GM23338 (cell line): ENCODE results near the gene KCNQ5. TPM values are rescaled to one million over a fixed set of nuclear protein-coding genes. Genes with fewer than 3 reads are reported as not detected.

Source experiments
- ATAC-seq: fragments of 200-7000 bp; cut with Tn5 transposase; 3 replicates; pipeline ENCODE4 v1.9.1; 2020
- DNase-seq: peaks from one replicate; pipeline ENCODE4 v3.0.0-alpha.2; 2015; ENCODE audit warnings: low spot score
- H2AFZ ChIP-seq: fragments of 200-600 bp; sonication (generic); 2 replicates; pipeline ENCODE4 v1.8.0; 2016; ENCODE audit warnings: antibody characterized with exemption, mild to moderate bottlenecking, moderate library complexity
- H3F3A ChIP-seq: fragments of 200-600 bp; sonication (generic); replicated peaks from 2 replicates; pipeline ENCODE4 v1.8.0; 2017; ENCODE audit warnings: antibody characterized with exemption, mixed run types, low read depth
- H3K27ac ChIP-seq: fragments of 200-600 bp; sonication (generic); 2 replicates; pipeline ENCODE4 v1.6.1; 2016; ENCODE audit warnings: low read depth
- H3K27me3 ChIP-seq: fragments of 200-600 bp; sonication (generic); 2 replicates; pipeline ENCODE4 v1.8.0; 2016; ENCODE audit warnings: mild to moderate bottlenecking, mixed run types, moderate library complexity; ENCODE audit not compliant: insufficient read depth
- H3K36me3 ChIP-seq: fragments of 200-600 bp; sonication (generic); 2 replicates; pipeline ENCODE4 v1.8.0; 2016; ENCODE audit warnings: mild to moderate bottlenecking; ENCODE audit not compliant: insufficient read depth
- H3K4me1 ChIP-seq: fragments of 200-600 bp; sonication (generic); 2 replicates; pipeline ENCODE4 v1.8.0; 2016; ENCODE audit warnings: mild to moderate bottlenecking, moderate library complexity; ENCODE audit not compliant: insufficient read depth
- H3K4me2 ChIP-seq: fragments of 200-600 bp; sonication (generic); 2 replicates; pipeline ENCODE4 v1.7.1; 2017; ENCODE audit warnings: mixed run types
- H3K4me3 ChIP-seq: fragments of 200-600 bp; sonication (generic); 2 replicates; pipeline ENCODE4 v1.6.1; 2016; ENCODE audit warnings: mixed run types
- H3K79me2 ChIP-seq: fragments of 200-600 bp; sonication (generic); replicated peaks from 2 replicates; pipeline ENCODE4 v1.8.0; 2017; ENCODE audit warnings: mild to moderate bottlenecking; ENCODE audit not compliant: insufficient read depth
- H3K9me2 ChIP-seq: fragments of 200-600 bp; sonication (generic); 2 replicates; pipeline ENCODE4 v1.8.0; 2017; ENCODE audit not compliant: insufficient read depth
- H4K20me1 ChIP-seq: fragments of 200-600 bp; sonication (generic); replicated peaks from 2 replicates; pipeline ENCODE4 v1.8.0; 2017; ENCODE audit warnings: mild to moderate bottlenecking; ENCODE audit not compliant: insufficient read depth
- H3K27ac Mint-ChIP-seq: 2 replicates; pipeline ENCODE4 v1.8.0; 2020; ENCODE audit warnings: inconsistent platforms, mild to moderate bottlenecking, moderate library complexity, mixed read lengths
- H3K27me3 Mint-ChIP-seq: 3 replicates; pipeline ENCODE4 v1.8.0; 2022; ENCODE audit warnings: low read depth, mild to moderate bottlenecking, moderate library complexity, mixed read lengths, inconsistent platforms; ENCODE audit not compliant: insufficient read depth, poor library complexity
- H3K36me3 Mint-ChIP-seq: 3 replicates; pipeline ENCODE4 v1.8.0; 2021; ENCODE audit warnings: low read depth, mild to moderate bottlenecking, inconsistent platforms, moderate library complexity, mixed read lengths
- H3K4me1 Mint-ChIP-seq: 3 replicates; pipeline ENCODE4 v1.8.0; 2020; ENCODE audit warnings: mild to moderate bottlenecking, inconsistent platforms, mixed read lengths
- H3K4me3 Mint-ChIP-seq: 3 replicates; pipeline ENCODE4 v1.8.0; 2021; ENCODE audit warnings: moderate library complexity, mild to moderate bottlenecking, inconsistent platforms, mixed read lengths
- H3K9me3 Mint-ChIP-seq: 3 replicates; pipeline ENCODE4 v1.8.0; 2020; ENCODE audit warnings: moderate library complexity, mild to moderate bottlenecking, inconsistent platforms, mixed read lengths
- CREB1 ChIP-seq: fragments of 250-450 bp; sonication (Bioruptor Pico); IDR thresholded peaks from 2 replicates; pipeline ENCODE4 v1.5.0; 2020; ENCODE audit warnings: low read depth, mild to moderate bottlenecking, moderate library complexity
- ETS1 ChIP-seq: IDR thresholded peaks from 2 replicates; pipeline ENCODE4 v1.6.1; 2016; ENCODE audit warnings: antibody characterized with exemption
- EZH2 ChIP-seq: fragments of 200-600 bp; sonication (generic); IDR thresholded peaks from one replicate; pipeline ENCODE4 v1.8.0; 2017; ENCODE audit warnings: antibody characterized with exemption, mild to moderate bottlenecking, low read depth; ENCODE audit not compliant: unreplicated experiment
- NANOG ChIP-seq: IDR thresholded peaks from 2 replicates; pipeline ENCODE4 v1.6.1; 2016; ENCODE audit warnings: antibody characterized with exemption, borderline replicate concordance
- POLR2AphosphoS5 ChIP-seq: IDR thresholded peaks from 2 replicates; pipeline ENCODE4 v1.6.1; 2016; ENCODE audit warnings: antibody characterized with exemption, low read depth
- REST ChIP-seq: IDR thresholded peaks from one replicate; pipeline ENCODE4 v1.6.1; 2018; ENCODE audit warnings: antibody characterized with exemption; ENCODE audit not compliant: unreplicated experiment
- STAT1 ChIP-seq: IDR thresholded peaks from one replicate; pipeline ENCODE4 v1.6.1; 2016; ENCODE audit warnings: antibody characterized with exemption; ENCODE audit not compliant: unreplicated experiment
- ZNF114 ChIP-seq: fragments of 250-450 bp; sonication (Bioruptor Pico); IDR thresholded peaks from 2 replicates; pipeline ENCODE4 v1.5.0; 2020; ENCODE audit warnings: mild to moderate bottlenecking, moderate library complexity
- ZNF331 ChIP-seq: fragments of 250-450 bp; sonication (Bioruptor Pico); IDR thresholded peaks from 2 replicates; pipeline ENCODE4 v1.5.0; 2020; ENCODE audit warnings: low read depth, mild to moderate bottlenecking, moderate library complexity
- polyA plus RNA-seq: library from polyadenylated mRNA; unstranded; fragments of >200 nt; fragmentation: Nextera tagmentation; extraction: Ambion mirVana; gene quantifications from 2 replicates; pipeline ENCODE4 v1.2.1, GENCODE V29; 2016
- total RNA-seq: library from RNA; depleted of rRNA; stranded (reverse); fragments of >200 nt; shearing (Covaris generic); gene quantifications from 2 replicates; pipeline ENCODE4 v1.2.3, GENCODE V29; 2014
- TF ChIP-seq, protein P1 (sequence below), 2 experiments: fragments of 200-600 bp in 1 of 2; sonication (generic) in 1 of 2; conservative IDR thresholded peaks; 2 replicates each; pipeline versions ENCODE4 v1.5.1 to v1.6.1; 2016 to 2017; ENCODE audit warnings: antibody characterized with exemption in 2 of 2, low read depth in 2 of 2, mild to moderate bottlenecking in 2 of 2, moderate library complexity in 1 of 2

The KCNQ5 gene
- total and polyA plus RNA-seq, 2 experiments from 2014 or later: 0.68 to 0.87 TPM

- TF ChIP-seq, protein P1, sequence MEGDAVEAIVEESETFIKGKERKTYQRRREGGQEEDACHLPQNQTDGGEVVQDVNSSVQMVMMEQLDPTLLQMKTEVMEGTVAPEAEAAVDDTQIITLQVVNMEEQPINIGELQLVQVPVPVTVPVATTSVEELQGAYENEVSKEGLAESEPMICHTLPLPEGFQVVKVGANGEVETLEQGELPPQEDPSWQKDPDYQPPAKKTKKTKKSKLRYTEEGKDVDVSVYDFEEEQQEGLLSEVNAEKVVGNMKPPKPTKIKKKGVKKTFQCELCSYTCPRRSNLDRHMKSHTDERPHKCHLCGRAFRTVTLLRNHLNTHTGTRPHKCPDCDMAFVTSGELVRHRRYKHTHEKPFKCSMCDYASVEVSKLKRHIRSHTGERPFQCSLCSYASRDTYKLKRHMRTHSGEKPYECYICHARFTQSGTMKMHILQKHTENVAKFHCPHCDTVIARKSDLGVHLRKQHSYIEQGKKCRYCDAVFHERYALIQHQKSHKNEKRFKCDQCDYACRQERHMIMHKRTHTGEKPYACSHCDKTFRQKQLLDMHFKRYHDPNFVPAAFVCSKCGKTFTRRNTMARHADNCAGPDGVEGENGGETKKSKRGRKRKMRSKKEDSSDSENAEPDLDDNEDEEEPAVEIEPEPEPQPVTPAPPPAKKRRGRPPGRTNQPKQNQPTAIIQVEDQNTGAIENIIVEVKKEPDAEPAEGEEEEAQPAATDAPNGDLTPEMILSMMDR (conservative IDR thresholded peaks at IDR 0.05; ENCODE audit: low read depth in 2 of 2): no peak
Observed at GRCh38 chr6:72984981-72985665, 363.3 kb downstream of the KCNQ5 start (continued).

DNA sequence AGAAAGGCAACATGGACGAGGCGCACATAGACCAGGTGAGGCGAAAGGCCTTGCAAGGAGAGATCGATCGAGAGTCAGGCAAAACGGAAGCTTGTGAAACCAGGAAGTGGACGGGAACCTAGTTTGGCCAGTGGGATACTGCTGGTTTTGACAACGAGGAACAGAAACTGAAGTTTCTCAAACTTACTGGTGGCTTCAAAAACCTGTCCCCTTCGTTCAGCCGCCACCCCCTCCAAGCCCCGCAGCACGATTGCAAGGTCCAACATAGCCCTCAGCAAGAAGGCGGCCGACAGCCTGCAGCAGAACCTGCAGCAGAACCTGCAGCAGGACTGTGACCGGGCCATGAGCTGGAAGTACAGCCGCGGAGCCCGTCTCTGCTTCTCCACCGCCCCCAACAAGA is 365.4 kb downstream of the KCNQ5 start:
- Histone ChIP-seq H3K4me1 (no peaks in the 10 kb centered on the region), H3K9me2 (no peaks in the 10 kb centered on the region; the same call in 1 of the 2 replicates), H3K27ac (no peak overlapping the region), H2AFZ (no peak overlapping the region), H3K4me2 (no peak overlapping the region), H4K20me1 (no peaks in the 10 kb centered on the region), H3K36me3 (no peaks in the 10 kb centered on the region), H3K27me3 (no peaks in the 10 kb centered on the region), H3K4me3 (no peak overlapping the region), H3F3A (no peaks in the 10 kb centered on the region), H3K79me2 (no peaks in the 10 kb centered on the region)
- no peak overlapping the region for H3K27ac Mint-ChIP-seq
- no peak for DNase-seq
- no peak for ATAC-seq
- no peak overlapping the region for H3K4me3 Mint-ChIP-seq
- H3K27me3 Mint-ChIP-seq: peaks cover 4% of the 10 kb centered on the region
- peaks cover 26% of the 10 kb centered on the region for H3K9me3 Mint-ChIP-seq
- peaks cover 17% of the 10 kb centered on the region; the same call in 2 of the 3 replicates for H3K36me3 Mint-ChIP-seq
- H3K4me1 Mint-ChIP-seq: no peaks in the 10 kb centered on the region
- no peak for TF ChIP-seq NANOG
- no peak for TF ChIP-seq ETS1
- TF ChIP-seq POLR2AphosphoS5: no peak
- TF ChIP-seq ZNF331 (CRISPR knock-in tag): no peak
- TF ChIP-seq STAT1: no peak
- TF ChIP-seq REST: no peak
- TF ChIP-seq ZNF114: no peak
- TF ChIP-seq CREB1 (CRISPR knock-in tag): no peak
- TF ChIP-seq EZH2: no peak
- TF ChIP-seq, protein P1 (conservative IDR thresholded peaks at IDR 0.05; ENCODE audit: low read depth in 2 of 2): no peak
